T follicular helper cell (primary cell): ENCODE data around the gene HAO2.
"Not testable (repeated sequence)": the region's sequence is repeated elsewhere in the genome, so short reads cannot be mapped to it uniquely, and the experiment has no call there.

Source experiments
- DNase-seq: peaks from one replicate; pipeline ENCODE4 v3.0.0-alpha.2; 2020; ENCODE audit warnings: low read depth

Gene HAO2

GRCh38 chr1:119345398-119345797 is 23.2 kb upstream of the HAO2 start:
- no peak for DNase-seq

DNA sequence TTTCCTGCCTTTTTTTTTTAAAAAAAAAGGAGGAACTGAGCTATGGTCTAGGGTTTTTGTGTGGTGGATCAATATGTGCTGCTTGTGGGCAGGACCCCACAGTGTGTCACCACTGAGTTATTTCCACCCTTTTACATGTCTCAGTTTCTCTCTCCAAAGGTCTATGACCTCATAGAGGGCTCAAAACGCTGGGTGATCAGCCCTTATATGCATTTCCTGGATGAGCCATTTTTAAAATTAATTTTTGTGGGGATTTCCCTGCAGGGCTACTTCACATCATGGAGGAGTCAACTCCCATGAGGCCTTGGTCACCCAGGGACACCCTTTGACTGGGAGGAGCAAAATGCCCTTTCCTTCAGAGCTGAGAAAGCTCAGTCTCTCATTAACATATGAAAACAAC is 20.7 kb upstream of the HAO2 start:
- DNase-seq = no peak

GRCh38 chr1:119348941-119349340 is 19.6 kb upstream of the HAO2 start:
- DNase-seq = no peak

- DNase-seq = not testable (repeated sequence)
These were observed 17.7 kb upstream of the HAO2 start for GRCh38 chr1:119350866-119351265.

DNA sequence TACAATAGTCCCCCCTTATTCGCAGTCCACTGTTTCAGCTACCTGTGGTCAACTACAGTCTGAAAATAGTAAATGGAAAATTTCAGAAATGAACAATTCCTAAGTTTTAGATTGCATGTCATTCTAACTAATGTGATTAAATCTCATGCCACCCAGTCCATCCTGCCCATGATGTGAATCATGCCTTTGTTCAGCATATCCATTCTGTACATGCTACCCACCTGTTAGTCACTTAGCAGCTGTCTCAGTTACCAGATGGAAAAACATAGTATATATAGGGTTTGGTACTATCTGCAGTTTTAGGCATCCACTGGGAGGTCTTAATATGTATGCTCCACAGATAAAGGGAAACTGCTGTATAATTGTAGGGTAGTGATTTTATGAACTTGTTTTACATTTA is 16.6 kb upstream of the HAO2 start:
- DNase-seq = no peak

GRCh38 chr1:119353836-119354235 is 14.7 kb upstream of the HAO2 start:
- DNase-seq = no peak

- DNase-seq = no peak
These were observed 9.9 kb upstream of the HAO2 start for GRCh38 chr1:119358636-119359035.

DNA sequence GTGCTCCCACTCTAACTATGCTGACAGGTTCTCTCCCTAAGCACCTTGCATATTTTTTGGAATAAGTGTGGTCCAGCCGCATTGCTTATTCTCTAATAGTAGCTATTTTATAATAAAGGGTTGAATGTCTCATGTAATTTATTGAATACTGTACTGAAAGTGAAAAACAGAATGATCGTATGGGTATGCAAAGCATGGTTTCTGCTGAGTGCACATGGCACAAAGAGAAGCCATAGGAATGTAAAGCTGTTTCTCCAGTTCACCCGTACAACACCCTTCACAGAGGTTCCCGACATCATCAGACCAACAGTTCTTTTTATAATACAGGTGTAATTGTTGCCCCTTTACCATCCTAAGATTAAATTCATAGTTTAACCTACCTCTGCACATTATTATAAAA is 8.9 kb upstream of the HAO2 start:
- DNase-seq = no peak

DNA sequence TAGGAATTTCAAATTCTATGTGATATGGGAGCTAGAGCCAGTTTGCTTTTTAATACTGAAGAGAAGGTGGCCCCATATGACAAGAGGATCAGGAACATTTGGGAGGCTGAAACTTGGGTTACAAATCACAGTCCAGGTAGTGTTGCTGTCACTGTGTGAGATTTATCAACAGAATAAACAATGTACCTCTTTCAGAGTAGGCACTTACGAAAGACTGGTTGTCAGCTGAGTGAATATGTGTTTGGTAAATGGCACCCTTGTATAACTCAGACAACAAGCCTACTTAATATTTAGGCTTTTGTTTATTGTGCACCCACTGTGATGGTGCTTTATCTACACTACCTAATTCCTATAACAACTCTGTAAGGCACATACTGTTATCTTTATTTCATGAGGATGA is 7.4 kb upstream of the HAO2 start:
- no peak for DNase-seq

GRCh38 chr1:119361620-119362344 is 6.8 kb upstream of the HAO2 start:
- no peak for DNase-seq

GRCh38 chr1:119363162-119363561 is 5.4 kb upstream of the HAO2 start:
- DNase-seq = no peak

DNA sequence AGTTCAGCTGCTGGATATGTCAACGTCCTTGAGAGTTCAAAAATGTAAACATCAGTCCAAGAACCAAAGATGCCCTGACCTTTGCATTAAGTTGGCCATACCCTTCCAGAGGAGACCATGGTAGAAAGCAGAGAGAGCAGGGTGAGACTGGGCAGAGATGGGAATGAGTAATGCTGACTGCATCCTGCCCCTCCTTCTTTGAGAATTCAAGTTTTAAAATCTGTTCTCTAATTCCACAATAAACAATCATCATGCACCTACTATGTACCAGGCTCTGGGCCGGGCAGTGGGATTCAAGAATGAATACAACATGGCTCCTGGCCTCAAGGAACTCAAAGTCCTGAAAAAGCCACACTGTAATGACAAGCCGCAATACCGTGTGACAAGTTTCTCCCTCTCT is 3.9 kb upstream of the HAO2 start:
- DNase-seq = no peak

- DNase-seq = no peak
These were observed 2.2 kb upstream of the HAO2 start for GRCh38 chr1:119366424-119366823.

GRCh38 chr1:119367432-119368124 is 1.0 kb upstream of the HAO2 start:
- DNase-seq = no peak

- no peak for DNase-seq
These were observed 2.2 kb downstream of the HAO2 start for GRCh38 chr1:119370748-119371147.

DNA sequence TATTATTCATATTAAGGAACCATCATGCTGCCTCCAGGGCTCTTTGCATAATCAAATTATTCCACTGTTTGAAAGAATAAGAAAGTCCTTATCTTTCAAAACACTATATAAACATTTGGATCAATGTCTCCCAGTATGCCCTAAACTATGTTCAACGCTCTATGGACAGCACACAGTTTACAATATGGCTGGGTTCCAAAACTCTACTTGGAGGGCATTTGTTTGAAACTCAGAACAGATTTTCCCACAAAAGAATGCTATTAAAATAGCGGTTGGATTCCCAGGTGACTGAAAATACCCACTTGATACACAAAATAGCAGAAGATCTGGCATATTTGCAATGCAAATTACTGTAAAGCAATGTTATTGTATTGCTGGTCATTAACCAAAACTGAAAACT is 3.2 kb downstream of the HAO2 start:
- no peak for DNase-seq

DNA sequence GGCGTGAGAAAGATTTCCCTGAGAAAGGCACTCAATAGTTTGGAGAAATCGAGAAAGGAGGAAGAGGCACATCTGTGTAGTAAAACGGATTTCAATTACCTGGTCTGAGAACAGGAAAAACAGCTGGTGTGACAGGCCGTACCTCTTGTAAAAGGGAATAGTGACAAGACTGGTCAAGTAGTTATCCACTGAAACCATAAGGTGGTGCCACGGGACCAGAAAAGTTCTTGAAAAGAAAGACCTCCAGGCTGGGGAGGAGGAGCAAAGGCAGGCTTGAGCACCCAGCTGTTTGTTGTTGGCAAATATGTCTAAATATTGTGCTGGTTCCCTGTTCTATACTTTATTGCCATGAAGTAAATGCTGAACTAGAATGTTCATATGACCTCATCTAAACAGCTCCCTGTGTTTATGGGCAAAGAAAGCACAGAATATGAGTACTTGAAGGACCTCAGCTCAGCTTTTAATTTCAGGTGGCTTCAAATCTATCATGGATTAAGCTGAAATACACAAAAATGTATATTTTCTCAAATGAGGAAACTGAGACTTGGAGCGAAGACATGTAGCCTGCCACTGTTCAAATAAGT is 4.0 kb downstream of the HAO2 start:
- DNase-seq = no peak

- DNase-seq = no peak
These were observed 4.9 kb downstream of the HAO2 start for GRCh38 chr1:119373465-119373864.

DNA sequence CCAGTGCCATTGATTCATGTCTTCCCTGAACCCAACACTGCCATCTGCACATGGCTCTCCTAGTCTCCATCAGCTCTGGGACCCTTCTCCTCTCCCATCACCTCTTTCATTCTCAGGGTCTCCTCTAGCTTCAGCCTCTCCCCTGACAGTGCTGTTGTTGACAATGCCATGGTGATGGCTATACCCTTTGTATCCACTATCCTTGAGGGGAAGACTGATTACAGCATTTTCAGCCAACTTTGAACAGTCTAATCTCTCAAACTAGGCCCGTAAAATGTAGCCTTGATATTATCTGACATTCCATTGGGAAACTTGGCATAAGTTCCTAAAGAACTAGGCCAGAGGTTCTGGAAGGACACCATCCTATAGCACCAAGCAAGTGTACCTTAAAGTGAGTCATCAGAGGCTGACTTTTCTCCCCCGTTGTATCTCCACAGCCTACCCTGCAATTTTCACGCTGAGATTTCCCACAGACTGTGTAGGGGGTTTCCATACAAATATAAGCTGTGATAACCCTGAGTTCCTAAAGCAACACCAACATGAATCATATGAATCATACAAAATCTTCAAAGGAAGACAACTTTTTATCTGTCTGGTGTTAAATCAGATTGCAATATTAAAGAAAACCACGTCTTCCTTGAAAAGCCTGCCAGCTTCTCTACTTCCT is 5.8 kb downstream of the HAO2 start:
- no peak for DNase-seq

- no peak for DNase-seq
These were observed 6.8 kb downstream of the HAO2 start for GRCh38 chr1:119375366-119375765.

GRCh38 chr1:119376594-119376993 is 8.0 kb downstream of the HAO2 start:
- no peak for DNase-seq

- DNase-seq = not testable (repeated sequence)
These were observed 9.0 kb downstream of the HAO2 start for GRCh38 chr1:119377594-119377993.

DNA sequence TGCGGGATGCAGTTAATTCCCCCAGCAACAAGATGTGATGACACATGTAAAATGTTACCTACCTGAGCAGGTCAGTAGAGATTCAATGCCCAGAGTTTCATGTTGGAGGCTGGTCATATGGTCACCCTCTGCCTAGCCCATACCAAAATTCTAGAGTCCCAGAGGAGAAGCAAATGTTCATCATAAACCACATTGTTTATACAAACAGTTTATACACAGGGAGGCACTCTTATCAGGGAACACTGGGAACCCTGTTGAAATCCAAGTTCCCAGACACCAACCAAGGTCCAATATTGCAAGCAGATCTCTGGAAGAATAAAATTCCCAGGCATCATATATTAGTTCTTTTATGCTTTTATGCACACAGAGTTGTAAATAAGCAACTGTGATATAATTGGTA is 10.5 kb downstream of the HAO2 start:
- no peak for DNase-seq
